Small intestine (tissue), 7 donors: Measurements from ENCODE around the gene RNU1-1. TPM values are rescaled to one million over a fixed set of nuclear protein-coding genes. Genes with fewer than 3 reads are reported as not detected.
"Not testable (repeated sequence)": the region's sequence is repeated elsewhere in the genome, so short reads cannot be mapped to it uniquely, and the experiment has no call there.

Source experiments
- DNase-seq, 2 donors: peaks; one replicate each; pipeline versions ENCODE4 v3.0.0 to v3.0.0-alpha.2; 2013
- FAIRE-seq: peaks from 2 replicates; lab custom pipeline; 2012; peaks lifted over from hg19 to GRCh38; lab: Jason Lieb, UNC
- H3K27ac ChIP-seq, 3 donors: one replicate each; pipeline ENCODE4 v1.5.1; 2013; ENCODE audit warnings: low read length in 2 of 3, mild to moderate bottlenecking in 2 of 3, control low read depth in 1 of 3, inconsistent platforms in 1 of 3, low read depth in 1 of 3, moderate library complexity in 1 of 3
- H3K27me3 ChIP-seq, 3 donors: one replicate each; pipeline ENCODE4 v1.6.1; 2013; ENCODE audit warnings: low read length in 3 of 3, inconsistent platforms in 1 of 3; ENCODE audit not compliant: control insufficient read depth in 3 of 3, insufficient read depth in 3 of 3
- H3K36me3 ChIP-seq, 3 donors: one replicate each; pipeline ENCODE4 v1.6.1; 2013; ENCODE audit warnings: low read length in 3 of 3, inconsistent platforms in 1 of 3, low read depth in 1 of 3, mild to moderate bottlenecking in 1 of 3, moderate library complexity in 1 of 3; ENCODE audit not compliant: control insufficient read depth in 3 of 3, insufficient read depth in 2 of 3
- H3K4me1 ChIP-seq, 3 donors: one replicate each; pipeline ENCODE4 v1.6.1; 2013; ENCODE audit warnings: low read length in 2 of 3, inconsistent platforms in 1 of 3, low read depth in 1 of 3, mild to moderate bottlenecking in 1 of 3, moderate library complexity in 1 of 3; ENCODE audit not compliant: control insufficient read depth in 3 of 3, insufficient read depth in 2 of 3
- H3K4me3 ChIP-seq, 3 donors: one replicate each; pipeline ENCODE4 v1.5.1; 2013; ENCODE audit warnings: low read length in 3 of 3, control low read depth in 1 of 3, inconsistent platforms in 1 of 3, low read depth in 1 of 3, mild to moderate bottlenecking in 1 of 3, moderate library complexity in 1 of 3
- H3K9me3 ChIP-seq, 2 donors: one replicate each; pipeline ENCODE4 v1.6.1; 2013; ENCODE audit warnings: low read depth in 1 of 2, low read length in 1 of 2; ENCODE audit not compliant: control insufficient read depth in 2 of 2, insufficient read depth in 1 of 2
- WGBS, 3 donors: extraction: QIAGEN DNeasy Blood & Tissue Kit; methylation state at CpG; one replicate each; pipeline ENCODE4 v1.1.7; 2013; 5-methylcytosine and 5-hydroxymethylcytosine counted together
- polyA plus RNA-seq, 4 donors: library from polyadenylated mRNA; stranded (reverse) in 3 of 4; unstranded in 1 of 4; fragments of 200-250 nt in 3 of 4; fragments of 120-200 nt in 1 of 4; gene quantifications; one replicate each; pipeline versions ENCODE4 v1.2.1 to v1.2.3, GENCODE V29; 2013
- donor health status: healthy with polysubstance abuse.
- donor health status: control.
- donor health status: control.
- donor health status: Bipolar disorder and iron deficiency.
- donor health status: healthy.

Gene RNU1-1
- polyA plus RNA-seq, 4 donors, result not detected

GRCh38 chr1:16547502-16548241 is 33.6 kb upstream of the RNU1-1 start:
- WGBS, 3 donors, result 46 to 76% (median 65%) methylated on average over 3 to 7 of the region's 41 CpGs
- FAIRE-seq, H3K27ac ChIP-seq: not testable (repeated sequence)

GRCh38 chr1:16545682-16546095 is 31.6 kb upstream of the RNU1-1 start:
- H3K9me3 ChIP-seq, H3K36me3 ChIP-seq, H3K27me3 ChIP-seq, DNase-seq, H3K4me3 ChIP-seq, H3K27ac ChIP-seq, FAIRE-seq, H3K4me1 ChIP-seq: not testable (repeated sequence)
- WGBS, 3 donors, result 39 to 64% (median 50%) methylated on average over 12 of the region's 16 CpGs

More at GRCh38 chr1:16547502-16548241, 33.6 kb upstream of the RNU1-1 start:
- not testable (repeated sequence) for H3K9me3 ChIP-seq, H3K36me3 ChIP-seq, H3K4me1 ChIP-seq, DNase-seq, H3K4me3 ChIP-seq, H3K27me3 ChIP-seq

- DNase-seq, result peak; percentile 49 to 55
- not testable (repeated sequence) for H3K4me1 ChIP-seq, H3K27me3 ChIP-seq, H3K4me3 ChIP-seq, FAIRE-seq, H3K9me3 ChIP-seq, H3K36me3 ChIP-seq, H3K27ac ChIP-seq
- WGBS, 3 donors, result 5 to 50% methylated on average over 1 to 2 of the region's 2 CpGs; no CpG with 5 or more reads in 1 of the 3 donors
Observed at GRCh38 chr1:16540421-16540893, 26.4 kb upstream of the RNU1-1 start.

GRCh38 chr1:16537528-16537927 is 23.4 kb upstream of the RNU1-1 start:
- H3K27me3 ChIP-seq, result peaks cover 0 to 16% (median 3%) of the 10 kb centered on the region in 3 donors
- H3K36me3 ChIP-seq, H3K4me3 ChIP-seq, H3K4me1 ChIP-seq, H3K27ac ChIP-seq, H3K9me3 ChIP-seq, DNase-seq, FAIRE-seq: not testable (repeated sequence)
- WGBS, 3 donors, result 74 to 93% (median 75%) methylated on average over 5 of the region's 6 CpGs

GRCh38 chr1:16536796-16537195 is 22.7 kb upstream of the RNU1-1 start:
- peaks cover 0 to 21% (median 3%) of the 10 kb centered on the region in 3 donors for H3K27me3 ChIP-seq
- H3K4me1 ChIP-seq, FAIRE-seq, H3K36me3 ChIP-seq, H3K27ac ChIP-seq, H3K9me3 ChIP-seq, DNase-seq, H3K4me3 ChIP-seq: not testable (repeated sequence)
- 81 to 91% (median 87%) methylated on average over 15 of the region's 15 CpGs for WGBS, 3 donors

GRCh38 chr1:16535898-16536297 is 21.8 kb upstream of the RNU1-1 start:
- peaks cover 0 to 21% (median 3%) of the 10 kb centered on the region in 3 donors for H3K27me3 ChIP-seq
- not testable (repeated sequence) for H3K27ac ChIP-seq, DNase-seq, H3K36me3 ChIP-seq, H3K4me3 ChIP-seq, H3K9me3 ChIP-seq, FAIRE-seq, H3K4me1 ChIP-seq
- 50 to 71% (median 63%) methylated on average over 19 to 22 of the region's 22 CpGs for WGBS, 3 donors

- 19 to 30% (median 24%) methylated on average over 23 to 34 of the region's 34 CpGs for WGBS, 3 donors
- H3K27me3 ChIP-seq, result peaks cover 0 to 21% (median 3%) of the 10 kb centered on the region in 3 donors
- FAIRE-seq, H3K9me3 ChIP-seq, H3K36me3 ChIP-seq, H3K27ac ChIP-seq, H3K4me1 ChIP-seq, H3K4me3 ChIP-seq: not testable (repeated sequence)
- DNase-seq, result peak in 1 of 2 donors; percentile 17
Observed at GRCh38 chr1:16535487-16535886, 21.4 kb upstream of the RNU1-1 start.

GRCh38 chr1:16534829-16535456 is 20.9 kb upstream of the RNU1-1 start:
- H3K27ac ChIP-seq, H3K9me3 ChIP-seq, H3K4me1 ChIP-seq, H3K36me3 ChIP-seq, H3K4me3 ChIP-seq, FAIRE-seq: not testable (repeated sequence)
- 5 to 30% (median 18%) methylated on average over 24 to 31 of the region's 43 CpGs for WGBS, 3 donors
- peaks cover 0 to 21% (median 3%) of the 10 kb centered on the region in 3 donors for H3K27me3 ChIP-seq
- DNase-seq, result peak in 1 of 2 donors; percentile 33
